Gastroesophageal sphincter (tissue), 4 donors: Measurements from ENCODE around the gene FOXF1. TPM values are rescaled to one million over a fixed set of nuclear protein-coding genes. Genes with fewer than 3 reads are reported as not detected.

ENCODE experiments used
- ATAC-seq: fragments of 150-250 bp; one replicate; pipeline ENCODE4 v1.9.1; 2016; ENCODE audit warnings: mild to moderate bottlenecking, moderate library complexity
- H3K27ac ChIP-seq, 4 donors: fragments of 200-600 bp; sonication (generic) in 3 of 4; 1 replicate in 3 of 4; 2 replicates in 1 of 4; pipeline ENCODE4 v1.5.1; 2016 to 2019
- H3K27me3 ChIP-seq: fragments of 200-600 bp; sonication (generic); one replicate; pipeline ENCODE4 v1.5.1; 2019
- H3K36me3 ChIP-seq, 2 donors: fragments of 200-600 bp; sonication (generic); one replicate each; pipeline ENCODE4 v1.5.1; 2019; ENCODE audit warnings: control low read depth in 1 of 2
- H3K4me1 ChIP-seq, 3 donors: fragments of 200-600 bp; sonication (generic); 1 replicate in 2 of 3; 2 replicates in 1 of 3; pipeline ENCODE4 v1.5.1; 2016 to 2019; ENCODE audit warnings: control low read depth in 2 of 3
- H3K4me3 ChIP-seq, 2 donors: fragments of 200-600 bp; sonication (generic); one replicate each; pipeline ENCODE4 v1.5.1; 2019; ENCODE audit warnings: mild to moderate bottlenecking in 1 of 2, moderate library complexity in 1 of 2
- H3K9me3 ChIP-seq, 3 donors: fragments of 200-600 bp; sonication (generic); one replicate each; pipeline ENCODE4 v1.5.1; 2017 to 2019; ENCODE audit warnings: control low read depth in 2 of 3
- CTCF ChIP-seq, 4 experiments: fragments of 200-600 bp in 2 of 4; fragments of 450-650 bp in 2 of 4; sonication (generic) in 1 of 4; IDR thresholded peaks; one replicate each; pipeline ENCODE4 v1.5.1; 2017 to 2019; ENCODE audit warnings: antibody characterized with exemption in 4 of 4, mild to moderate bottlenecking in 2 of 4, moderate library complexity in 2 of 4
- EP300 ChIP-seq: sonication (generic); formaldehyde crosslinking; IDR thresholded peaks from one replicate; pipeline ENCODE4 v1.6.1; 2017; ENCODE audit warnings: antibody characterized with exemption, mild to moderate bottlenecking
- POLR2A ChIP-seq, 2 donors: fragments of 450-650 bp; IDR thresholded peaks; one replicate each; pipeline ENCODE4 v1.6.1; 2017; ENCODE audit warnings: antibody characterized with exemption in 2 of 2, mild to moderate bottlenecking in 2 of 2, moderate library complexity in 1 of 2
- POLR2AphosphoS5 ChIP-seq: sonication (generic); formaldehyde crosslinking; IDR thresholded peaks from one replicate; pipeline ENCODE4 v1.6.1; 2017; ENCODE audit warnings: antibody characterized with exemption
- WGBS, 2 donors: methylation state at CpG; one replicate each; pipeline ENCODE4 v1.1.5; 2018; ENCODE audit warnings: low coverage in 1 of 2; 5-methylcytosine and 5-hydroxymethylcytosine counted together
- total RNA-seq, 4 donors: library from RNA; depleted of rRNA; stranded (reverse); fragments of >200 nt; gene quantifications; one replicate each; pipeline ENCODE4 v1.1.0, GENCODE V29; 2016

The FOXF1 gene
- total RNA-seq, 4 donors from 2014 or later, result 39.7 to 81.1 (median 59.3) TPM

- Histone ChIP-seq H3K27me3 (no peaks in the 10 kb centered on the region), H3K27ac (no peak overlapping the region), H3K9me3 (no peaks in the 10 kb centered on the region), H3K4me1 (peaks cover 0 to 23% (median 0%) of the 10 kb centered on the region in 3 donors), H3K36me3 (peaks cover 0 to 80% of the 10 kb centered on the region in 2 donors), H3K4me3 (no peak overlapping the region)
- no CpG with 5 or more reads among the region's 7 CpGs for WGBS, 2 donors
- TF ChIP-seq POLR2A (IDR thresholded peaks at IDR 0.05), result no peak
- TF ChIP-seq POLR2AphosphoS5, result no peak
- no peak for TF ChIP-seq EP300
- TF ChIP-seq CTCF (IDR thresholded peaks at IDR 0.05), result no peak
- no peak for ATAC-seq
These were observed 39.5 kb downstream of the FOXF1 start for GRCh38 chr16:86549893-86550190.

DNA sequence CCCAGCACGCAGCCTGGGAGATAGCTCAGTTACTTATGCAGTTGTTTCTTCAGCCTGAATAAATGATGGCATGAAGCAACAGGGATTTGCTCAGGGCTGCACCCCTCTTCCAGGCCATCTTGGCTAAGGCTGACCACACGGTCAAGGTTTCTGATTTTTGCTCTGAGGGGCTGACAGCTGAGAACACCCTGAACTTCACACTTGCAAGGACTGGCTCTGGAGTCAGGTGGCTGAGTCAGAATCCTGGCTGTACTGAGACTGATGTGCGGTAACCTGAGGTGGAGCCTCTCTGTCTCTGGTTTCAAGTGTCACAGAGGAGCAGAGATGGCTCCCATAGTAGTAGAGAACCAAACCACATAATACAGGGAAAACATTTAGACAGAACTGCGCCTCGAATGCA, 40.0 kb downstream of the FOXF1 start:
- Histone ChIP-seq H3K4me3 (no peak overlapping the region), H3K27me3 (no peaks in the 10 kb centered on the region), H3K27ac (no peak overlapping the region), H3K9me3 (no peaks in the 10 kb centered on the region), H3K4me1 (peaks cover 0 to 24% (median 0%) of the 10 kb centered on the region in 3 donors), H3K36me3 (peaks cover 0 to 75% of the 10 kb centered on the region in 2 donors)
- TF ChIP-seq EP300 (no peak), POLR2A (IDR thresholded peaks at IDR 0.05) (no peak), POLR2AphosphoS5 (no peak), CTCF (IDR thresholded peaks at IDR 0.05) (no peak)
- ATAC-seq, result no peak
- 85% methylated on average over 5 of the region's 5 CpGs; no CpG with 5 or more reads in 1 of the 2 donors for WGBS, 2 donors

DNA sequence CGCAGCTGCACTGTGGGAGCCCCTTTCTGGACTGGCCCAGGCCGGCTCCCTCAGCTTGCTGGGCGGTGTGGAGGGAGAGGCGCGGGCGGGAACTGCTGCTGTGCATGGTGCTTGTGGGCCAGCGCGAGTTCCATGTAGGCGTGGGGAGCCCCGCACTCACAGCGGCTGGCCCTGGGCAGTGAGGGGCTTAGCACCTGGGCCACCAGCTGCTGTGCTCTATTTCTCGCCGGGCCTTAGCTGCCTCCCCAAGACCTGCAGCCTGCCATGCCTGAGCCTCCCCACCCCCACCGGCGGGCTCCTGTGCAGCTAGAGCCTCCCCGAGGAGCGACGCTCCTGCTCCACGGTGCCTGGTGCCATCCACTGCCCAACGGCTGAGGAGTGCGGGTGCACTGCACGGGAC, 43.0 kb downstream of the FOXF1 start:
- H3K36me3 ChIP-seq, result peaks cover 0 to 45% of the 10 kb centered on the region in 2 donors
- no peak overlapping the region for H3K27ac ChIP-seq
- H3K4me1 ChIP-seq, result peaks cover 0 to 31% (median 0%) of the 10 kb centered on the region in 3 donors
- TF ChIP-seq EP300 (no peak), CTCF (IDR thresholded peaks at IDR 0.05) (no peak), POLR2AphosphoS5 (no peak), POLR2A (IDR thresholded peaks at IDR 0.05) (no peak)
- H3K4me3 ChIP-seq, result no peak overlapping the region
- H3K27me3 ChIP-seq, result peaks cover 14% of the 10 kb centered on the region
- no peak for ATAC-seq
- no peaks in the 10 kb centered on the region for H3K9me3 ChIP-seq
- WGBS, 2 donors, result no CpG with 5 or more reads among the region's 22 CpGs

GRCh38 chr16:86554599-86554916, 44.2 kb downstream of the FOXF1 start:
- H3K4me3 ChIP-seq, result peak overlapping the region; percentile 70 to 77
- H3K27me3 ChIP-seq, result peaks cover 26% of the 10 kb centered on the region
- TF ChIP-seq CTCF (IDR thresholded peaks at IDR 0.05), result no peak
- TF ChIP-seq POLR2A (IDR thresholded peaks at IDR 0.05), result no peak
- no peak for TF ChIP-seq POLR2AphosphoS5
- TF ChIP-seq EP300, result no peak
- peaks cover 0 to 31% (median 0%) of the 10 kb centered on the region in 3 donors for H3K4me1 ChIP-seq
- WGBS, 2 donors, result 0 to 2% methylated on average over 2 to 10 of the region's 10 CpGs
- no peaks in the 10 kb centered on the region for H3K9me3 ChIP-seq
- ATAC-seq, result no peak
- H3K36me3 ChIP-seq, result peaks cover 0 to 33% of the 10 kb centered on the region in 2 donors
- peak overlapping the region; percentile 82 to 91 (median 88) for H3K27ac ChIP-seq

GRCh38 chr16:86554917-86555703, 44.8 kb downstream of the FOXF1 start, which contains the start of gene MTHFSD:
Gene MTHFSD (minus strand): TSS chr16:86555235. CDS start chr16:86555184, 51 bp downstream.
- ATAC-seq, result peak; percentile 98

More at GRCh38 chr16:86554917-86555703, 44.8 kb downstream of the FOXF1 start, which contains the start of gene MTHFSD:
- Histone ChIP-seq H3K9me3 (no peaks in the 10 kb centered on the region), H3K36me3 (peaks cover 0 to 27% of the 10 kb centered on the region in 2 donors), H3K4me3 (peak within 1 kb of the TSS; percentile 70 to 77), H3K27ac (peak within 1 kb of the TSS; percentile 82 to 91 (median 88)), H3K27me3 (peaks cover 31% of the 10 kb centered on the region), H3K4me1 (peaks cover 0 to 31% (median 0%) of the 10 kb centered on the region in 3 donors)
- TF ChIP-seq CTCF (IDR thresholded peaks at IDR 0.05) (peak in 1 of 4 experiments; percentile 16), EP300 (no peak), POLR2A (IDR thresholded peaks at IDR 0.05) (peak; percentile 72 to 75), POLR2AphosphoS5 (peak; percentile 83)
- 0 to 3% methylated on average over 5 to 20 of the region's 70 CpGs for whole genome bisulfite sequencing, 2 donors
